H9 (cell line): ENCODE measurements around the gene MS4A10. TPM values are rescaled to one million over a fixed set of nuclear protein-coding genes. Genes with fewer than 3 reads are reported as not detected.

Experiments
- DNase-seq: peaks from one replicate; pipeline ENCODE4 v3.0.0-alpha.2; 2017
- H2AFZ ChIP-seq: one replicate; pipeline ENCODE4 v1.6.1; 2013; ENCODE audit warnings: mild to moderate bottlenecking, low read length, control low read depth, moderate library complexity
- H2AK5ac ChIP-seq: 2 replicates; pipeline ENCODE4 v1.6.1; 2013; ENCODE audit warnings: low read length, control low read depth, mixed read lengths; ENCODE audit not compliant: insufficient read length
- H2BK120ac ChIP-seq: one replicate; pipeline ENCODE4 v1.6.1; 2013; ENCODE audit warnings: low read depth, mild to moderate bottlenecking, low read length, control low read depth, inconsistent platforms; ENCODE audit not compliant: poor library complexity, severe bottlenecking
- H2BK12ac ChIP-seq: 2 replicates; pipeline ENCODE4 v1.6.1; 2013; ENCODE audit warnings: low read length, control low read depth, mixed read lengths, low read depth; ENCODE audit not compliant: insufficient read length
- H2BK15ac ChIP-seq: 2 replicates; pipeline ENCODE4 v1.6.1; 2013; ENCODE audit warnings: low read depth, low read length, control low read depth
- H2BK20ac ChIP-seq: one replicate; pipeline ENCODE4 v1.6.1; 2013; ENCODE audit warnings: low read depth, mild to moderate bottlenecking, low read length, control low read depth, inconsistent platforms; ENCODE audit not compliant: poor library complexity, severe bottlenecking
- H2BK5ac ChIP-seq: 2 replicates; pipeline ENCODE4 v1.6.1; 2013; ENCODE audit warnings: low read length, control low read depth, mixed read lengths; ENCODE audit not compliant: insufficient read length
- H3K14ac ChIP-seq: 2 replicates; pipeline ENCODE4 v1.6.1; 2013; ENCODE audit warnings: low read length, control low read depth; ENCODE audit not compliant: insufficient read depth
- H3K18ac ChIP-seq: 2 replicates; pipeline ENCODE4 v1.6.1; 2013; ENCODE audit warnings: low read depth, mild to moderate bottlenecking, mixed read lengths, low read length, control low read depth; ENCODE audit not compliant: insufficient read length
- H3K23ac ChIP-seq: 2 replicates; pipeline ENCODE4 v1.6.1; 2013; ENCODE audit warnings: low read length, control low read depth, mixed read lengths, low read depth; ENCODE audit not compliant: insufficient read length
- H3K23me2 ChIP-seq: 2 replicates; pipeline ENCODE4 v1.6.1; 2013; ENCODE audit warnings: low read depth, mild to moderate bottlenecking, mixed read lengths, low read length, control low read depth; ENCODE audit not compliant: insufficient read length, poor library complexity, severe bottlenecking
- H3K27ac ChIP-seq: 2 replicates; pipeline ENCODE4 v1.5.1; 2013; ENCODE audit warnings: low read length, control low read depth, mixed read lengths, low read depth; ENCODE audit not compliant: insufficient read length
- H3K27me3 ChIP-seq: 2 replicates; pipeline ENCODE4 v1.6.1; 2013; ENCODE audit warnings: low read length, control low read depth, inconsistent platforms; ENCODE audit not compliant: insufficient read depth
- H3K4ac ChIP-seq: 2 replicates; pipeline ENCODE4 v1.6.1; 2013; ENCODE audit warnings: low read depth, mild to moderate bottlenecking, control low read depth, inconsistent platforms, low read length, moderate library complexity
- H3K4me1 ChIP-seq: 2 replicates; pipeline ENCODE4 v1.6.1; 2013; ENCODE audit warnings: low read length, control low read depth, inconsistent platforms; ENCODE audit not compliant: insufficient read depth
- H3K4me2 ChIP-seq: 2 replicates; pipeline ENCODE4 v1.6.1; 2013; ENCODE audit warnings: low read length, control low read depth, mixed read lengths; ENCODE audit not compliant: insufficient read length, insufficient read depth
- H3K56ac ChIP-seq: 2 replicates; pipeline ENCODE4 v1.6.1; 2013; ENCODE audit warnings: low read depth, mild to moderate bottlenecking, mixed read lengths, low read length, control low read depth; ENCODE audit not compliant: insufficient read length
- H3K79me1 ChIP-seq: 2 replicates; pipeline ENCODE4 v1.6.1; 2013; ENCODE audit warnings: low read depth, mild to moderate bottlenecking, moderate library complexity, low read length, control low read depth, inconsistent platforms; ENCODE audit not compliant: insufficient read depth, poor library complexity, severe bottlenecking
- H3K79me2 ChIP-seq: 2 replicates; pipeline ENCODE4 v1.6.1; 2013; ENCODE audit warnings: low read length, control low read depth, inconsistent platforms; ENCODE audit not compliant: insufficient read depth
- H3K9ac ChIP-seq: 2 replicates; pipeline ENCODE4 v1.6.1; 2013; ENCODE audit warnings: low read length, control low read depth, mixed read lengths; ENCODE audit not compliant: insufficient read length; ENCODE audit errors: extremely low read depth
- H3K9me3 ChIP-seq: one replicate; pipeline ENCODE4 v1.6.1; 2013; ENCODE audit warnings: low read depth, low read length, inconsistent platforms; ENCODE audit not compliant: control insufficient read depth
- H3T11ph ChIP-seq: one replicate; pipeline ENCODE4 v1.6.1; 2013; ENCODE audit warnings: mild to moderate bottlenecking, low read length, control low read depth, inconsistent platforms
- H4K20me1 ChIP-seq: one replicate; pipeline ENCODE4 v1.6.1; 2013; ENCODE audit not compliant: control insufficient read depth, insufficient read length, insufficient read depth
- H4K5ac ChIP-seq: 2 replicates; pipeline ENCODE4 v1.6.1; 2013; ENCODE audit warnings: low read depth, mild to moderate bottlenecking, mixed read lengths, low read length, control low read depth; ENCODE audit not compliant: insufficient read length
- H4K8ac ChIP-seq: replicated peaks from 2 replicates; pipeline ENCODE4 v1.6.1; 2013; ENCODE audit warnings: low read length, control low read depth, mixed read lengths, low read depth; ENCODE audit not compliant: insufficient read length
- H4K91ac ChIP-seq: 2 replicates; pipeline ENCODE4 v1.6.1; 2013; ENCODE audit warnings: low read depth, mild to moderate bottlenecking, moderate library complexity, mixed read lengths, low read length, control low read depth; ENCODE audit not compliant: insufficient read length
- H3K27ac Mint-ChIP-seq, 3 experiments: 2 replicates in 2 of 3; 3 replicates in 1 of 3; pipeline ENCODE4 v1.8.0; 2020 to 2021; ENCODE audit warnings: mixed read lengths in 3 of 3, mild to moderate bottlenecking in 1 of 3, moderate library complexity in 1 of 3
- H3K27me3 Mint-ChIP-seq: 2 replicates; pipeline ENCODE4 v1.8.0; 2021; ENCODE audit warnings: low read depth, mild to moderate bottlenecking, moderate library complexity, mixed read lengths
- H3K36me3 Mint-ChIP-seq, 3 experiments: 2 replicates in 2 of 3; 3 replicates in 1 of 3; pipeline ENCODE4 v1.8.0; 2020 to 2021; ENCODE audit warnings: low read depth in 3 of 3, mixed read lengths in 3 of 3; ENCODE audit not compliant: insufficient read depth in 1 of 3
- H3K4me1 Mint-ChIP-seq, 2 experiments: 2 replicates each; pipeline ENCODE4 v1.8.0; 2020; ENCODE audit warnings: mixed read lengths in 2 of 2
- H3K4me3 Mint-ChIP-seq, 2 experiments: 2 replicates in 1 of 2; 3 replicates in 1 of 2; pipeline ENCODE4 v1.8.0; 2020 to 2021; ENCODE audit warnings: mild to moderate bottlenecking in 2 of 2, mixed read lengths in 2 of 2, moderate library complexity in 1 of 2
- H3K9me3 Mint-ChIP-seq, 2 experiments: 2 replicates in 1 of 2; 3 replicates in 1 of 2; pipeline ENCODE4 v1.8.0; 2020; ENCODE audit warnings: mild to moderate bottlenecking in 2 of 2, mixed read lengths in 2 of 2, moderate library complexity in 1 of 2
- WGBS: extraction: QIAGEN DNeasy Blood & Tissue Kit; methylation state at CpG from one replicate; pipeline ENCODE4 v1.1.7; 2013; ENCODE audit warnings: missing lambda C conversion rate, low lambda C conversion rate, mixed read lengths; ENCODE audit not compliant: insufficient read length; ENCODE audit errors: extremely low coverage; 5-methylcytosine and 5-hydroxymethylcytosine counted together
- total RNA-seq: library from RNA; stranded (reverse); gene quantifications from 2 replicates; pipeline ENCODE4 v1.2.1, GENCODE V29; 2021
- TF ChIP-seq, protein P1 (sequence below): fragments of 200-600 bp; sonication (generic); conservative IDR thresholded peaks from 3 replicates; pipeline ENCODE4 v1.8.0; 2021; ENCODE audit warnings: antibody characterized with exemption, mild to moderate bottlenecking

The MS4A10 gene
- total RNA-seq, 1 experiment from 2014 or later: not detected

DNA sequence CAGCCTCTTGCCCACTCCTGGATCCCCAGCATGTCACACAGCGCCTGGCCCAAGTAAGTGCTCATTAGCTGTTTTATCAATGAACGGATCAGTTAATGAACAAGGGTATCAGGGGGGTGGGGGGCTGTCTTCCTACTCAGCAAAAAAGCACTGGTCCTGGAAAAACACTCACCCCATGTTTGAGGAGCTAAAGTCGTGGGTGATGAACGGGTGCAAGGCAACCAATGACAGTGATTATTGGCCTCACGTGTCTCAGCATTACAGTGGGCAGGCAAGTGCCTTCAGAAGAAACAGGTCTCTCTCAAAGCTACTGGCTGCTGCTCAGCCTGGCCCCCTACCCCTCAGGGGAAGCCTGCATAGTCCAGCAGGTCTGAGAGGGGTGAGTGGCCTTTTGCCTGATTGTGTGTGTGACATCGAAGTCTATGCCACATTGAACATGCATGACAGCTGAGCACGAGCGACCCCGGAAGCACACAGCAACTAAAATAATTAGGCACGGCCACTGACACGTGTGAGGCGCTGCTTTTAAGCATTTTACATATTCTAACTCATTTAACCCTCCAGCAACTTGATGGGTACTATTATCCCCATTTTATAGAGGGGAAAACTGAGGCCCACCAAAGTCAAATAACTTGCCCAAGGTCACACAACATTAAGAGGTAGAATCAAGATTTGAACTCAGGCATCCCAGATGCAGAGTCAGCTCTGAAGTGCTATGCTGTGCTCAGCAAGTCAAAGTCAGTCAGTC, 2.6 kb upstream of the MS4A10 start:
- Histone ChIP-seq H2BK120ac (no peak overlapping the region), H4K5ac (no peak overlapping the region), H3K4ac (no peak overlapping the region), H4K91ac (no peak overlapping the region), H3K9me3 (no peaks in the 10 kb centered on the region), H3K27me3 (no peaks in the 10 kb centered on the region), H3K4me2 (no peak overlapping the region), H3K79me1 (no peaks in the 10 kb centered on the region), H3K79me2 (no peaks in the 10 kb centered on the region), H3K9ac (no peak overlapping the region), H3K56ac (no peak overlapping the region), H2AFZ (no peak overlapping the region), H3K27ac (no peak overlapping the region), H3K14ac (no peak overlapping the region; the same call in 1 of the 2 replicates), H2BK15ac (no peak overlapping the region), H3K4me1 (no peaks in the 10 kb centered on the region), H2BK12ac (no peak overlapping the region), H4K20me1 (no peaks in the 10 kb centered on the region), H3T11ph (no peak overlapping the region), H3K23me2 (no peaks in the 10 kb centered on the region), H2AK5ac (no peak overlapping the region), H3K18ac (no peak overlapping the region), H4K8ac (no peak overlapping the region), H2BK5ac (no peak overlapping the region), H3K23ac (no peak overlapping the region), H2BK20ac (no peak overlapping the region)
- no peaks in the 10 kb centered on the region for H3K36me3 Mint-ChIP-seq
- H3K27ac Mint-ChIP-seq: no peak overlapping the region
- no CpG with 5 or more reads among the region's 12 CpGs for WGBS
- peaks cover 0 to 2% of the 10 kb centered on the region in 2 experiments; a peak in 1 of 5 replicates for H3K9me3 Mint-ChIP-seq
- H3K27me3 Mint-ChIP-seq: peaks cover 4% of the 10 kb centered on the region; the same call in 1 of the 2 replicates
- H3K4me3 Mint-ChIP-seq: no peak overlapping the region
- no peaks in the 10 kb centered on the region for H3K4me1 Mint-ChIP-seq
- no peak for DNase-seq
- TF ChIP-seq, protein P1, sequence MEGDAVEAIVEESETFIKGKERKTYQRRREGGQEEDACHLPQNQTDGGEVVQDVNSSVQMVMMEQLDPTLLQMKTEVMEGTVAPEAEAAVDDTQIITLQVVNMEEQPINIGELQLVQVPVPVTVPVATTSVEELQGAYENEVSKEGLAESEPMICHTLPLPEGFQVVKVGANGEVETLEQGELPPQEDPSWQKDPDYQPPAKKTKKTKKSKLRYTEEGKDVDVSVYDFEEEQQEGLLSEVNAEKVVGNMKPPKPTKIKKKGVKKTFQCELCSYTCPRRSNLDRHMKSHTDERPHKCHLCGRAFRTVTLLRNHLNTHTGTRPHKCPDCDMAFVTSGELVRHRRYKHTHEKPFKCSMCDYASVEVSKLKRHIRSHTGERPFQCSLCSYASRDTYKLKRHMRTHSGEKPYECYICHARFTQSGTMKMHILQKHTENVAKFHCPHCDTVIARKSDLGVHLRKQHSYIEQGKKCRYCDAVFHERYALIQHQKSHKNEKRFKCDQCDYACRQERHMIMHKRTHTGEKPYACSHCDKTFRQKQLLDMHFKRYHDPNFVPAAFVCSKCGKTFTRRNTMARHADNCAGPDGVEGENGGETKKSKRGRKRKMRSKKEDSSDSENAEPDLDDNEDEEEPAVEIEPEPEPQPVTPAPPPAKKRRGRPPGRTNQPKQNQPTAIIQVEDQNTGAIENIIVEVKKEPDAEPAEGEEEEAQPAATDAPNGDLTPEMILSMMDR: no peak
